ENCODE data around the gene CLTC. TPM values are rescaled to one million over a fixed set of nuclear protein-coding genes. Genes with fewer than 3 reads are reported as not detected.

Gene CLTC
- total RNA-seq, 1 experiment from 2014 or later: 283 TPM

DNA sequence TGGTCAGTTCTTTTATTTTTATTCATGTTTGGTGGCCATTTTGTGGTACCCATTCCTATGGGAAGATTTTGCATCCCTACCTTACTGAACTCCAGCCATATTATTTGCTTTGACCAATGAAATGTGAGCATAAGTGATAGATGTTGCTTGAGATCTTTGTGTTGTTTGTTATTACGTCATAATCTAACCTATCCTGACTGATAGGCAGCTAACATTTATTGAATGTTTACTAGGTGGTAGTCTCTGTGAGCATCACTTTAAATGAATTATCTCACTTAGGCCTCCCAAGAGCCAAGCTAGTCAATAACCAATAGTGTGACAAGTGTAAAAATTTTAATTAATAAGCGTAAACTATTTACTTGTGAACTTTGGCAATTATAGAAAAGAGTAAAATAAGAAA lies 125.3 kb downstream of the CLTC start:
- POLR2A ChIA-PET: no interaction called here
- H3K36me3 Mint-ChIP-seq: peaks cover 21% of the 10 kb centered on the region
- CTCF ChIA-PET: interaction anchor here (1.3 kb wide), 1 partner anchor 124 kb away, joined by 4 read pairs; no protein-coding TSS in a partner anchor
- H3K4me1 Mint-ChIP-seq: no peaks in the 10 kb centered on the region
- DNase-seq (ENCODE audit: low spot score): no peak
- H3K27ac Mint-ChIP-seq: no peak overlapping the region
- no peaks in the 10 kb centered on the region for H3K27me3 Mint-ChIP-seq (ENCODE audit: low read depth)
- TF ChIP-seq, protein P1, sequence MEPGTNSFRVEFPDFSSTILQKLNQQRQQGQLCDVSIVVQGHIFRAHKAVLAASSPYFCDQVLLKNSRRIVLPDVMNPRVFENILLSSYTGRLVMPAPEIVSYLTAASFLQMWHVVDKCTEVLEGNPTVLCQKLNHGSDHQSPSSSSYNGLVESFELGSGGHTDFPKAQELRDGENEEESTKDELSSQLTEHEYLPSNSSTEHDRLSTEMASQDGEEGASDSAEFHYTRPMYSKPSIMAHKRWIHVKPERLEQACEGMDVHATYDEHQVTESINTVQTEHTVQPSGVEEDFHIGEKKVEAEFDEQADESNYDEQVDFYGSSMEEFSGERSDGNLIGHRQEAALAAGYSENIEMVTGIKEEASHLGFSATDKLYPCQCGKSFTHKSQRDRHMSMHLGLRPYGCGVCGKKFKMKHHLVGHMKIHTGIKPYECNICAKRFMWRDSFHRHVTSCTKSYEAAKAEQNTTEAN (CRISPR knock-in tag; IDR thresholded peaks at IDR 0.05): no peak
- TF ChIP-seq JAZF1 (CRISPR knock-in tag; IDR thresholded peaks at IDR 0.05) (no peak), SOX15 (CRISPR knock-in tag; IDR thresholded peaks at IDR 0.05) (no peak), CREB1 (CRISPR knock-in tag; IDR thresholded peaks at IDR 0.05) (no peak), ZNF121 (CRISPR knock-in tag; IDR thresholded peaks at IDR 0.05) (no peak), KAT7 (CRISPR knock-in tag; IDR thresholded peaks at IDR 0.05; ENCODE audit: borderline replicate concordance) (no peak), ZNF671 (CRISPR knock-in tag; IDR thresholded peaks at IDR 0.05) (no peak)
- TF ChIP-seq, protein P2, sequence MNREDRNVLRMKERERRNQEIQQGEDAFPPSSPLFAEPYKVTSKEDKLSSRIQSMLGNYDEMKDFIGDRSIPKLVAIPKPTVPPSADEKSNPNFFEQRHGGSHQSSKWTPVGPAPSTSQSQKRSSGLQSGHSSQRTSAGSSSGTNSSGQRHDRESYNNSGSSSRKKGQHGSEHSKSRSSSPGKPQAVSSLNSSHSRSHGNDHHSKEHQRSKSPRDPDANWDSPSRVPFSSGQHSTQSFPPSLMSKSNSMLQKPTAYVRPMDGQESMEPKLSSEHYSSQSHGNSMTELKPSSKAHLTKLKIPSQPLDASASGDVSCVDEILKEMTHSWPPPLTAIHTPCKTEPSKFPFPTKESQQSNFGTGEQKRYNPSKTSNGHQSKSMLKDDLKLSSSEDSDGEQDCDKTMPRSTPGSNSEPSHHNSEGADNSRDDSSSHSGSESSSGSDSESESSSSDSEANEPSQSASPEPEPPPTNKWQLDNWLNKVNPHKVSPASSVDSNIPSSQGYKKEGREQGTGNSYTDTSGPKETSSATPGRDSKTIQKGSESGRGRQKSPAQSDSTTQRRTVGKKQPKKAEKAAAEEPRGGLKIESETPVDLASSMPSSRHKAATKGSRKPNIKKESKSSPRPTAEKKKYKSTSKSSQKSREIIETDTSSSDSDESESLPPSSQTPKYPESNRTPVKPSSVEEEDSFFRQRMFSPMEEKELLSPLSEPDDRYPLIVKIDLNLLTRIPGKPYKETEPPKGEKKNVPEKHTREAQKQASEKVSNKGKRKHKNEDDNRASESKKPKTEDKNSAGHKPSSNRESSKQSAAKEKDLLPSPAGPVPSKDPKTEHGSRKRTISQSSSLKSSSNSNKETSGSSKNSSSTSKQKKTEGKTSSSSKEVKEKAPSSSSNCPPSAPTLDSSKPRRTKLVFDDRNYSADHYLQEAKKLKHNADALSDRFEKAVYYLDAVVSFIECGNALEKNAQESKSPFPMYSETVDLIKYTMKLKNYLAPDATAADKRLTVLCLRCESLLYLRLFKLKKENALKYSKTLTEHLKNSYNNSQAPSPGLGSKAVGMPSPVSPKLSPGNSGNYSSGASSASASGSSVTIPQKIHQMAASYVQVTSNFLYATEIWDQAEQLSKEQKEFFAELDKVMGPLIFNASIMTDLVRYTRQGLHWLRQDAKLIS (CRISPR knock-in tag; IDR thresholded peaks at IDR 0.05; ENCODE audit: borderline replicate concordance): no peak
- TF ChIP-seq, protein P3, sequence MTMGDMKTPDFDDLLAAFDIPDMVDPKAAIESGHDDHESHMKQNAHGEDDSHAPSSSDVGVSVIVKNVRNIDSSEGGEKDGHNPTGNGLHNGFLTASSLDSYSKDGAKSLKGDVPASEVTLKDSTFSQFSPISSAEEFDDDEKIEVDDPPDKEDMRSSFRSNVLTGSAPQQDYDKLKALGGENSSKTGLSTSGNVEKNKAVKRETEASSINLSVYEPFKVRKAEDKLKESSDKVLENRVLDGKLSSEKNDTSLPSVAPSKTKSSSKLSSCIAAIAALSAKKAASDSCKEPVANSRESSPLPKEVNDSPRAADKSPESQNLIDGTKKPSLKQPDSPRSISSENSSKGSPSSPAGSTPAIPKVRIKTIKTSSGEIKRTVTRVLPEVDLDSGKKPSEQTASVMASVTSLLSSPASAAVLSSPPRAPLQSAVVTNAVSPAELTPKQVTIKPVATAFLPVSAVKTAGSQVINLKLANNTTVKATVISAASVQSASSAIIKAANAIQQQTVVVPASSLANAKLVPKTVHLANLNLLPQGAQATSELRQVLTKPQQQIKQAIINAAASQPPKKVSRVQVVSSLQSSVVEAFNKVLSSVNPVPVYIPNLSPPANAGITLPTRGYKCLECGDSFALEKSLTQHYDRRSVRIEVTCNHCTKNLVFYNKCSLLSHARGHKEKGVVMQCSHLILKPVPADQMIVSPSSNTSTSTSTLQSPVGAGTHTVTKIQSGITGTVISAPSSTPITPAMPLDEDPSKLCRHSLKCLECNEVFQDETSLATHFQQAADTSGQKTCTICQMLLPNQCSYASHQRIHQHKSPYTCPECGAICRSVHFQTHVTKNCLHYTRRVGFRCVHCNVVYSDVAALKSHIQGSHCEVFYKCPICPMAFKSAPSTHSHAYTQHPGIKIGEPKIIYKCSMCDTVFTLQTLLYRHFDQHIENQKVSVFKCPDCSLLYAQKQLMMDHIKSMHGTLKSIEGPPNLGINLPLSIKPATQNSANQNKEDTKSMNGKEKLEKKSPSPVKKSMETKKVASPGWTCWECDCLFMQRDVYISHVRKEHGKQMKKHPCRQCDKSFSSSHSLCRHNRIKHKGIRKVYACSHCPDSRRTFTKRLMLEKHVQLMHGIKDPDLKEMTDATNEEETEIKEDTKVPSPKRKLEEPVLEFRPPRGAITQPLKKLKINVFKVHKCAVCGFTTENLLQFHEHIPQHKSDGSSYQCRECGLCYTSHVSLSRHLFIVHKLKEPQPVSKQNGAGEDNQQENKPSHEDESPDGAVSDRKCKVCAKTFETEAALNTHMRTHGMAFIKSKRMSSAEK (CRISPR knock-in tag; IDR thresholded peaks at IDR 0.05; ENCODE audit: borderline replicate concordance): no peak
- no peak for ATAC-seq
- H3K4me3 Mint-ChIP-seq: no peak overlapping the region
- peaks cover 19% of the 10 kb centered on the region for H3K9me3 Mint-ChIP-seq

Other genes starting within 250 kb of the CLTC start
- 26.9 to 29.6 TPM (median 28.8 TPM) in 3 replicates for gene DHX40, start 54.3 kb upstream of the CLTC start, total RNA-seq (2021)
- 30.0 to 32.6 TPM (median 30.5 TPM) in 3 replicates for gene PTRH2, start 87.5 kb downstream of the CLTC start, total RNA-seq (2021)
- gene VMP1, start 87.8 kb downstream of the CLTC start, total RNA-seq (2021): 72.8 to 79.1 TPM (median 72.9 TPM) in 3 replicates

Data from WTC11 (cell line).